Measurements from ENCODE around the gene PELI1. TPM values are rescaled to one million over a fixed set of nuclear protein-coding genes. Genes with fewer than 3 reads are reported as not detected.
"Not testable (repeated sequence)": the region's sequence is repeated elsewhere in the genome, so short reads cannot be mapped to it uniquely, and the experiment has no call there.

Gene PELI1
- total RNA-seq, 3 donors from 2014 or later, result 31.8 to 51.7 (median 40.6) TPM

GRCh38 chr2:64081046-64081445 is 63.2 kb downstream of the PELI1 start:
- H3K36me3 ChIP-seq, result no peaks in the 10 kb centered on the region
- intact Hi-C loops (cut with DNase I; ENCODE audit: low total_unique reads), result no loop called here
- H3K4me3 ChIP-seq, result no peak overlapping the region

DNA sequence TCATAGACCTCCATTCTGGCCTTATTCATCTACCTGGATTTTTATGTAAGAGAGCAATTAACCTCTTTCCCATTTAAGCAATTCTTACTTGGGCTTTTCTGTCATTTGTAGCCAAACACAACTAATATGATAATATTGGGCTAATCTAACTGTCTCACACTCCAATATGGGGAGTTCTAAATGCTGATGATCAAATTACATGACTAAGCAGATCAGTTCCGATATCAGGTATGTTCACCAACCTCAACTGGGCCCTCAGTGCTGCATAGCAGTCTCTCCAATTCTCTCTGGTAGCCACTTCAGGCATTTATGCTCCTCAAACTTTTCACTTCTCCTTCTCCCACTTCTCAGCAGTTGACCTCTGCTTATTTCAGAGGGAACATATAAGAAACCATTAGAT is 64.0 kb downstream of the PELI1 start:
- no peak for DNase-seq (ENCODE audit: low spot score in 2 of 2)
- H3K9me3 ChIP-seq, result no peaks in the 10 kb centered on the region
- TF ChIP-seq POLR2A (IDR thresholded peaks at IDR 0.05), result no peak
- TF ChIP-seq CTCF (IDR thresholded peaks at IDR 0.05), result no peak
- no peak for TF ChIP-seq POLR2AphosphoS5 (IDR thresholded peaks at IDR 0.05)
- no peak overlapping the region for H3K27ac ChIP-seq
- H3K4me3 ChIP-seq, result no peak overlapping the region
- H3K4me1 ChIP-seq, result no peaks in the 10 kb centered on the region
- no peaks in the 10 kb centered on the region for H3K27me3 ChIP-seq
- intact Hi-C loops (cut with DNase I; ENCODE audit: low total_unique reads), result no loop called here
- H3K36me3 ChIP-seq, result no peaks in the 10 kb centered on the region

More at GRCh38 chr2:64081046-64081445, 63.2 kb downstream of the PELI1 start:
- no peaks in the 10 kb centered on the region for H3K27me3 ChIP-seq
- H3K9me3 ChIP-seq, result no peaks in the 10 kb centered on the region
- no peak for TF ChIP-seq CTCF (IDR thresholded peaks at IDR 0.05)
- TF ChIP-seq POLR2A (IDR thresholded peaks at IDR 0.05), result no peak
- TF ChIP-seq POLR2AphosphoS5 (IDR thresholded peaks at IDR 0.05), result no peak
- DNase-seq (ENCODE audit: low spot score in 2 of 2), result no peak
- no peak overlapping the region for H3K27ac ChIP-seq
- no peaks in the 10 kb centered on the region for H3K4me1 ChIP-seq

DNA sequence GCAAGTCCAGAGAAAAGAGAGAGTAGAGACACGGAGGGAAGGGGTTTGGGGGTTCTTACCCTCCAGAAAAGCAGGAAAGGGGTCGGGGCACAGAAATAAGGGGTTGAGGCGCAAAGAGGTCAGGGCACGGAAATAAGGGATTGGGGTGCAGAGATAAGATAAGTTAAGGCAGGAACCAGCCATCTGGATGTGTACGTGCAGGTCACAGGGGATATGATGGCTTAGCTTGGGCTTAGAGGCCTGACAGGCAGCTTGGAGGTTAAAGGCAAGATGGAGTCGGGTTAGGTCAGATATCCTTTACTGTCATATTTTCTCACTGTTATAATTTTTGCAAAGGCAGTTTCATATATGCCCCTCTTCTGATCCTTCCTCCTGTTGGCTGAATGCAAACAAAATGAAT is 64.5 kb downstream of the PELI1 start:
- H3K9me3 ChIP-seq; intact Hi-C loops (cut with DNase I; ENCODE audit: low total_unique reads); H3K27me3 ChIP-seq; DNase-seq (ENCODE audit: low spot score in 2 of 2); H3K36me3 ChIP-seq; H3K4me3 ChIP-seq; H3K4me1 ChIP-seq; H3K27ac ChIP-seq: not testable (repeated sequence)

GRCh38 chr2:64076828-64077227 is 67.4 kb downstream of the PELI1 start:
- H3K4me1 ChIP-seq; H3K27ac ChIP-seq; H3K36me3 ChIP-seq; H3K27me3 ChIP-seq; H3K4me3 ChIP-seq; DNase-seq (ENCODE audit: low spot score in 2 of 2); intact Hi-C loops (cut with DNase I; ENCODE audit: low total_unique reads); H3K9me3 ChIP-seq: not testable (repeated sequence)

- intact Hi-C loops (cut with DNase I; ENCODE audit: low total_unique reads); DNase-seq (ENCODE audit: low spot score in 2 of 2); H3K4me3 ChIP-seq; H3K27ac ChIP-seq; H3K36me3 ChIP-seq; H3K9me3 ChIP-seq; H3K4me1 ChIP-seq; H3K27me3 ChIP-seq: not testable (repeated sequence)
Measured at GRCh38 chr2:64074616-64075015, 69.6 kb downstream of the PELI1 start.

DNA sequence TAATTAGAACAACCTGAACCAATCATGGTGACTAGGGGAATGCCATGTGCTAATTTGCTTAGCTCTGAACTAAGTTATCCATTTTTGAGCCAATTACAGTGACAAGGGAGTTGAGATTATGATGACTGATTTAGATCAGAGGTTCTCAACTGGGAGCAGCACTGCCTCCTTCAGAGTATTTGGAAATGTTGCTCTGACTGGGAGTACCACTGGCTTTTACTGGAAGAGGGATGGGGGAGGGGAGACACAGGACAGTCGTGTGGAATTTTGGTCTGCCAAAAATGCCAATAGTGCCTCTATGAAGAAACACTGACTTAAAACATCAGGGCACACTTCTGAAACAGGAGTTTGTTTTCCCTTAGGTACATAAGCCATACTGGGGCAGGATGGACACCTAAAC is 76.9 kb downstream of the PELI1 start:
- Histone ChIP-seq H3K36me3 (no peaks in the 10 kb centered on the region), H3K9me3 (no peaks in the 10 kb centered on the region), H3K27me3 (no peaks in the 10 kb centered on the region), H3K4me3 (no peak overlapping the region), H3K4me1 (no peaks in the 10 kb centered on the region), H3K27ac (no peak overlapping the region)
- TF ChIP-seq CTCF (IDR thresholded peaks at IDR 0.05) (no peak), POLR2A (IDR thresholded peaks at IDR 0.05) (no peak), POLR2AphosphoS5 (IDR thresholded peaks at IDR 0.05) (no peak)
- intact Hi-C loops (cut with DNase I; ENCODE audit: low total_unique reads), result no loop called here
- no peak for DNase-seq (ENCODE audit: low spot score in 2 of 2)

DNA sequence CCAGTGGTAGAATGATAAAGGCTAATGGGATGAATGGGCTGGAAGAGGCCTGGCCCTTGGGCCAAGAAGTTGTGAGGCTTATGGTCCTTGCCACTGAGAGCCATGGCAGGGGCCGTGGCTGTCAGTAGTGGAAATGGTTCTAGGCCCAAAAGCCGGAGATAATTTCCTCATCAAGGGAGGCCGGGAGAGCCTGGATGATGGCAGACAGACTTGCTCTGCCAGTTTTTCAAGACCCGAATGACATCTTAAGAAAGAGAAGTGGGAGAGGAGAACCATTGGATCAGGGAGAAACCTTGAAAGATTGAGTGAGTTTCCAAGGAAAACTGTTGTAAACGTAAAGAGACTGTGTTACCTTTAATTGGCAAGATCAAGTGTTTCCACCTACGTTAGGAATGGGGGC is 78.7 kb downstream of the PELI1 start:
- intact Hi-C loops (cut with DNase I; ENCODE audit: low total_unique reads), result no loop called here
- Histone ChIP-seq H3K9me3 (no peaks in the 10 kb centered on the region), H3K4me1 (no peaks in the 10 kb centered on the region), H3K4me3 (no peak overlapping the region), H3K27ac (no peak overlapping the region), H3K27me3 (no peaks in the 10 kb centered on the region), H3K36me3 (no peaks in the 10 kb centered on the region)
- TF ChIP-seq POLR2AphosphoS5 (IDR thresholded peaks at IDR 0.05) (no peak), CTCF (IDR thresholded peaks at IDR 0.05) (no peak), POLR2A (IDR thresholded peaks at IDR 0.05) (no peak)
- DNase-seq (ENCODE audit: low spot score in 2 of 2), result no peak

Measured in breast epithelium (tissue), 4 donors.